ENCODE data around the gene MRPL54. TPM values are rescaled to one million over a fixed set of nuclear protein-coding genes. Genes with fewer than 3 reads are reported as not detected.
A peak's percentile ranks its signal among the peaks of the same experiment; 100 is the strongest.

MRPL54 gene
- total and polyA plus RNA-seq, 2 experiments from 2014 or later: 29.7 to 89.9 TPM

DNA sequence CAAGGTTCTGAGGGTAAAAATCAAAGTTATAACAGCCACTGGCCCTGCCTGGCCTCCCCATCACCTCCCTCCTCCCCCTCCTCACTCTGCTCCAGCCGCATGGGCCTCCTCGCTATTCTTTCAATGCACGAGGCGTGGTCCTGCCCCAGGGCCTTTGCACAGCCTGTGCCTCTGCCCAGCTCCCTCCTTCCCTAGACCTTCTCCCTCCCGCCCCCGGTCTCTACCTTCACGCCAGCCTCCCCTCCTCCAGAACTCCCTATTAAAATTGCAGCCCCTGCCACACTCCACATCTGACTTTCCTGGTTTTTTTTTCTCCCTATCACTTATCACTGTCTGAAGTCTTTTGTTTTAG lies 6.2 kb downstream of the MRPL54 start:
- no peak overlapping the region for H3K4me2 ChIP-seq
- H3K4me3 Mint-ChIP-seq: no peak overlapping the region
- H3K9me3 Mint-ChIP-seq: no peaks in the 10 kb centered on the region; the same call in 1 of the 3 replicates
- 0 out of 2 replicates have a peak, but pooled peaks cover 4% of the 10 kb centered on the region for H3F3A ChIP-seq (replicated peaks; ENCODE audit: low read depth)
- no peaks in the 10 kb centered on the region; the same call in 1 of the 2 replicates for H4K20me1 ChIP-seq (replicated peaks; ENCODE audit: insufficient read depth)
- no peak overlapping the region for H3K27ac Mint-ChIP-seq
- H3K27me3 ChIP-seq (ENCODE audit: insufficient read depth): no peaks in the 10 kb centered on the region
- H3K27me3 Mint-ChIP-seq (ENCODE audit: insufficient read depth, low read depth, poor library complexity): peaks cover 4% of the 10 kb centered on the region
- 0 out of 2 replicates have a peak, but pooled peaks cover 2% of the 10 kb centered on the region for H3K79me2 ChIP-seq (replicated peaks; ENCODE audit: insufficient read depth)
- peaks cover 8% of the 10 kb centered on the region for H3K4me1 Mint-ChIP-seq
- ATAC-seq: no peak
- H3K9me2 ChIP-seq (ENCODE audit: insufficient read depth): no peaks in the 10 kb centered on the region
- peaks cover 9% of the 10 kb centered on the region for H3K36me3 Mint-ChIP-seq (ENCODE audit: low read depth)
- no peaks in the 10 kb centered on the region for H3K4me1 ChIP-seq (ENCODE audit: insufficient read depth)
- H3K36me3 ChIP-seq (ENCODE audit: insufficient read depth): no peaks in the 10 kb centered on the region
- H3K4me3 ChIP-seq: no peak overlapping the region
- no peak for DNase-seq (ENCODE audit: low spot score)
- TF ChIP-seq ZNF114 (CRISPR knock-in tag; IDR thresholded peaks at IDR 0.05) (no peak), POLR2AphosphoS5 (IDR thresholded peaks at IDR 0.05; ENCODE audit: low read depth) (no peak), ZNF331 (CRISPR knock-in tag; IDR thresholded peaks at IDR 0.05; ENCODE audit: low read depth) (no peak), EZH2 (IDR thresholded peaks at IDR 0.05; ENCODE audit: low read depth, unreplicated experiment) (no peak)
- TF ChIP-seq, protein P1, sequence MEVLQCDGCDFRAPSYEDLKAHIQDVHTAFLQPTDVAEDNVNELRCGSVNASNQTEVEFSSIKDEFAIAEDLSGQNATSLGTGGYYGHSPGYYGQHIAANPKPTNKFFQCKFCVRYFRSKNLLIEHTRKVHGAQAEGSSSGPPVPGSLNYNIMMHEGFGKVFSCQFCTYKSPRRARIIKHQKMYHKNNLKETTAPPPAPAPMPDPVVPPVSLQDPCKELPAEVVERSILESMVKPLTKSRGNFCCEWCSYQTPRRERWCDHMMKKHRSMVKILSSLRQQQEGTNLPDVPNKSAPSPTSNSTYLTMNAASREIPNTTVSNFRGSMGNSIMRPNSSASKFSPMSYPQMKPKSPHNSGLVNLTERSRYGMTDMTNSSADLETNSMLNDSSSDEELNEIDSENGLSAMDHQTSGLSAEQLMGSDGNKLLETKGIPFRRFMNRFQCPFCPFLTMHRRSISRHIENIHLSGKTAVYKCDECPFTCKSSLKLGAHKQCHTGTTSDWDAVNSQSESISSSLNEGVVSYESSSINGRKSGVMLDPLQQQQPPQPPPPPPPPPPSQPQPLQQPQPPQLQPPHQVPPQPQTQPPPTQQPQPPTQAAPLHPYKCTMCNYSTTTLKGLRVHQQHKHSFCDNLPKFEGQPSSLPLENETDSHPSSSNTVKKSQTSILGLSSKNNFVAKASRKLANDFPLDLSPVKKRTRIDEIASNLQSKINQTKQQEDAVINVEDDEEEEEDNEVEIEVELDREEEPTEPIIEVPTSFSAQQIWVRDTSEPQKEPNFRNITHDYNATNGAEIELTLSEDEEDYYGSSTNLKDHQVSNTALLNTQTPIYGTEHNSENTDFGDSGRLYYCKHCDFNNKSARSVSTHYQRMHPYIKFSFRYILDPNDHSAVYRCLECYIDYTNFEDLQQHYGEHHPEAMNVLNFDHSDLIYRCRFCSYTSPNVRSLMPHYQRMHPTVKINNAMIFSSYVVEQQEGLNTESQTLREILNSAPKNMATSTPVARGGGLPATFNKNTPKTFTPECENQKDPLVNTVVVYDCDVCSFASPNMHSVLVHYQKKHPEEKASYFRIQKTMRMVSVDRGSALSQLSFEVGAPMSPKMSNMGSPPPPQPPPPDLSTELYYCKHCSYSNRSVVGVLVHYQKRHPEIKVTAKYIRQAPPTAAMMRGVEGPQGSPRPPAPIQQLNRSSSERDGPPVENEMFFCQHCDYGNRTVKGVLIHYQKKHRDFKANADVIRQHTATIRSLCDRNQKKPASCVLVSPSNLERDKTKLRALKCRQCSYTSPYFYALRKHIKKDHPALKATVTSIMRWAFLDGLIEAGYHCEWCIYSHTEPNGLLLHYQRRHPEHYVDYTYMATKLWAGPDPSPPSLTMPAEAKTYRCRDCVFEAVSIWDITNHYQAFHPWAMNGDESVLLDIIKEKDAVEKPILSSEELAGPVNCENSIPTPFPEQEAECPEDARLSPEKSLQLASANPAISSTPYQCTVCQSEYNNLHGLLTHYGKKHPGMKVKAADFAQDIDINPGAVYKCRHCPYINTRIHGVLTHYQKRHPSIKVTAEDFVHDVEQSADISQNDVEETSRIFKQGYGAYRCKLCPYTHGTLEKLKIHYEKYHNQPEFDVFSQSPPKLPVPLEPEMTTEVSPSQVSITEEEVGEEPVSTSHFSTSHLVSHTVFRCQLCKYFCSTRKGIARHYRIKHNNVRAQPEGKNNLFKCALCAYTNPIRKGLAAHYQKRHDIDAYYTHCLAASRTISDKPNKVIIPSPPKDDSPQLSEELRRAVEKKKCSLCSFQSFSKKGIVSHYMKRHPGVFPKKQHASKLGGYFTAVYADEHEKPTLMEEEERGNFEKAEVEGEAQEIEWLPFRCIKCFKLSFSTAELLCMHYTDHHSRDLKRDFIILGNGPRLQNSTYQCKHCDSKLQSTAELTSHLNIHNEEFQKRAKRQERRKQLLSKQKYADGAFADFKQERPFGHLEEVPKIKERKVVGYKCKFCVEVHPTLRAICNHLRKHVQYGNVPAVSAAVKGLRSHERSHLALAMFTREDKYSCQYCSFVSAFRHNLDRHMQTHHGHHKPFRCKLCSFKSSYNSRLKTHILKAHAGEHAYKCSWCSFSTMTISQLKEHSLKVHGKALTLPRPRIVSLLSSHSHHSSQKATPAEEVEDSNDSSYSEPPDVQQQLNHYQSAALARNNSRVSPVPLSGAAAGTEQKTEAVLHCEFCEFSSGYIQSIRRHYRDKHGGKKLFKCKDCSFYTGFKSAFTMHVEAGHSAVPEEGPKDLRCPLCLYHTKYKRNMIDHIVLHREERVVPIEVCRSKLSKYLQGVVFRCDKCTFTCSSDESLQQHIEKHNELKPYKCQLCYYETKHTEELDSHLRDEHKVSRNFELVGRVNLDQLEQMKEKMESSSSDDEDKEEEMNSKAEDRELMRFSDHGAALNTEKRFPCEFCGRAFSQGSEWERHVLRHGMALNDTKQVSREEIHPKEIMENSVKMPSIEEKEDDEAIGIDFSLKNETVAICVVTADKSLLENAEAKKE (CRISPR knock-in tag; IDR thresholded peaks at IDR 0.05): no peak
- no peak overlapping the region for H3K27ac ChIP-seq (ENCODE audit: low read depth)
- no peak overlapping the region for H2AFZ ChIP-seq

DNA sequence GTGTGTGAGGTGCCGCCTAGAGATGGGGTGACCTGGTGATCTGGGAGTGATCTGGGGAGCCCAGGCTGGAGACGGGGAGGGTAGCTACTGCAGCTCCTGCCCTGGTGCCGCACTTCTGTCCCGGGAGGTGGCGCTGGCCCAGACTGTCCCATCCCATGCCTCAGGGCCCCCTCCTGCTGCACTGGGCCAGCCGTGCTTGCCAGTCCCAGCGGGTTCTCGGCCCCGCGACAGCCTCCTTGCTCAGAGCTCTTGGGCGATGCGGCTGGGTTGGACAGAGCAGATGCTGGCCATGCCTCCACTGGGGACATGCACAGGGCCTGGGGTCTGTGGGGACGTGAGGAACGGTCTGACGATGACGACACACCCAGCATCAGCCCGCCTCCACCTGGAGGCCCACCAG lies 7.0 kb downstream of the MRPL54 start:
- Histone ChIP-seq H3K4me1 (ENCODE audit: insufficient read depth) (no peaks in the 10 kb centered on the region), H3K27ac (ENCODE audit: low read depth) (no peak overlapping the region), H3K4me2 (no peak overlapping the region), H4K20me1 (replicated peaks; ENCODE audit: insufficient read depth) (no peaks in the 10 kb centered on the region; the same call in 1 of the 2 replicates), H3K79me2 (replicated peaks; ENCODE audit: insufficient read depth) (no peaks in the 10 kb centered on the region), H3K9me2 (ENCODE audit: insufficient read depth) (no peaks in the 10 kb centered on the region), H2AFZ (no peak overlapping the region), H3K36me3 (ENCODE audit: insufficient read depth) (no peaks in the 10 kb centered on the region), H3K4me3 (no peak overlapping the region), H3K27me3 (ENCODE audit: insufficient read depth) (no peaks in the 10 kb centered on the region), H3F3A (replicated peaks; ENCODE audit: low read depth) (0 out of 2 replicates have a peak, but pooled peaks cover 4% of the 10 kb centered on the region)
- Mint-ChIP-seq H3K36me3 (ENCODE audit: low read depth) (peaks cover 9% of the 10 kb centered on the region), H3K9me3 (no peaks in the 10 kb centered on the region; the same call in 1 of the 3 replicates), H3K4me1 (peaks cover 8% of the 10 kb centered on the region), H3K27me3 (ENCODE audit: insufficient read depth, low read depth, poor library complexity) (peaks cover 6% of the 10 kb centered on the region), H3K27ac (no peak overlapping the region), H3K4me3 (no peak overlapping the region)
- DNase-seq (ENCODE audit: low spot score): no peak
- ATAC-seq: peak; percentile 17
- TF ChIP-seq, protein P1 (CRISPR knock-in tag; IDR thresholded peaks at IDR 0.05): no peak
